Measurements from ENCODE around the gene WIPF1. TPM values are rescaled to one million over a fixed set of nuclear protein-coding genes. Genes with fewer than 3 reads are reported as not detected.
A peak's percentile ranks its signal among the peaks of the same experiment; 100 is the strongest.

Gene WIPF1
- polyA plus RNA-seq, 1 of the 3 experiments (the other 2 are of a cell fraction), result 56.7 TPM

DNA sequence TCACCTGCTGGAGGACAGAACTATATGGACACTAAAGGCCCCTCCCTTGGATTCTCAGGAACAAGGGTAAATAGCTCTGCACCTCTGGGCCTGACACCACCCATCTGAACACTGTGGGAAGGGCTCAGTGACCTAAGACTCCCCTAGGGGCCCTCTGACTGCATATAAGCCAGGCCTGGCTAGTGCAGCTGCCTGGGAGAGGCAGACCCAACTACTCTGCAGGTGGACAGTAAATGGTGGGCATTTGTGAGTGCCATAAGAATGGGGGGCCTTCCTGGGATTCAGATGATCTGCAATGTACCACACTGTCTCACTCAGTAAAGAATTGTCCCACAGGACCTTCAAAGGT is 11.2 kb upstream of the WIPF1 start (continued):
- TF ChIP-seq POLR2AphosphoS5 (IDR thresholded peaks at IDR 0.05; ENCODE audit: low read depth, low read length), result no peak

DNA sequence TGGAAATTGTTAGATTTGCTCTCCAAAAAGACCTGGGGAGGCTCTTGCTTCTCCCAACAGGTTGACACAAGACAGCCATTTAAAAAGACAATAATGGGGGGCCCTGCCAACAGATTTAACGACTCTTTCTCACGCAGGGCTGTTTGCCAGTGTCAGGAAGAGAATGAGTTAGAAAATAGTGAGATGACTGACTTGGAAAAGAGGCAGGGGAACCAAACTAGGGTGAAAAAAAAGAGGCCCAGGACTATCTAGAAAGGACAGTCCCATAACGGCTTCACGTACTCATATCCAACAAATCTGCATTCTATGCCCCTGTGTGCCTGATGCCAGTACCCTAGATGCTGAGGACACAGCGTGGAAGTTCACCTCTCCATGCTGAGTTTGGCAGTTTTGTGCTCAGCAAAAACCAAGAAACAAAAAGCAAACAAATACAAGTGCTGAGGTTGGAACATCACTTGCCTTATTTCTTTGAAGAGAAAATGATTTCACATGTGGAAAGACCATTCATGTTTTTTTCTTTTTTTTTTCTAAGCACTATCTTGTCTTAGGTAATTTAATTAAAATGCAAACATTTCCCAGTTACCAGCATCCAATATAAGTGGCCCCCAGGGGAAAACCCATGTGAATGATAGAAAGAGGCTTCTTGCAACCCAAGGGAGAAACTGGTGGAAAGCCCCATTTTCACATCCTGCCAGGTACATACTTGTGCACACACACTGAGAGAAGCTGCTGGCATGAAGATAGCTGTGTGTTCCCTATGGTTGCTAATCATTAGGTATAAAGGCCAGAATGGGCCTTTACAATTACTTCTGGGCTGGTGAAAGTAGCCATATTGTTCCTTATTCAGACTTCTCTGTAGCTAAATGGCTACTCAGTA is 10.6 kb upstream of the WIPF1 start:
- TF ChIP-seq RCOR1 (IDR thresholded peaks at IDR 0.05; ENCODE audit: low read length) (peak; percentile 75), EP300 (IDR thresholded peaks at IDR 0.05; ENCODE audit: borderline replicate concordance in 1 of 2, low read depth in 1 of 2, low read length in 1 of 2) (peak in 1 of 2 experiments; percentile 68; a peak in 2 of 4 replicates), TCF12 (IDR thresholded peaks at IDR 0.05) (no peak), GATA2 (CRISPR knock-in tag; IDR thresholded peaks at IDR 0.05) (peak; percentile 62)
- Histone ChIP-seq H3K9me2 (no peaks in the 10 kb centered on the region), H3K4me2 (no peak overlapping the region), H3K79me2 (ENCODE audit: insufficient read depth) (peaks cover 25% of the 10 kb centered on the region), H2AFZ (ENCODE audit: low read depth) (no peak overlapping the region), H3K36me3 (replicated peaks in 1 of 2; ENCODE audit: control insufficient read depth in 1 of 2, insufficient read depth in 2 of 2, low read length in 1 of 2) (peaks cover 6 to 11% of the 10 kb centered on the region in 2 experiments), H3K4me3 (ENCODE audit: low read depth in 2 of 2, low read length in 1 of 2) (no peak overlapping the region), H3K9ac (no peak overlapping the region), H3K9me3 (no peaks in the 10 kb centered on the region), H3K4me1 (ENCODE audit: control insufficient read depth in 1 of 2, insufficient read depth in 2 of 2, low read depth in 1 of 2, low read length in 1 of 2) (peaks cover 12 to 50% of the 10 kb centered on the region in 2 experiments), H3K27ac (ENCODE audit: low read depth in 2 of 2, low read length in 1 of 2) (peak overlapping the region in 1 of 2 experiments; percentile 91; a peak in 2 of 4 replicates), H3F3A (replicated peaks; ENCODE audit: insufficient read depth) (peaks cover 25% of the 10 kb centered on the region), H4K20me1 (ENCODE audit: insufficient read depth) (0 out of 2 replicates have a peak, but pooled peaks cover 7% of the 10 kb centered on the region), H3K27me3 (ENCODE audit: insufficient read depth) (no peaks in the 10 kb centered on the region)
- ChIA-PET POLR2A (no interaction called here), CTCF (interaction anchor here (0.9 to 4.4 kb wide), 4 partner anchors 30 to 89 kb away, joined by 3 to 23 read pairs (median 3); no protein-coding TSS in a partner anchor)
- DNase-seq, result peak; percentile 46
- WGBS (ENCODE audit: low lambda C conversion rate), result 85% methylated on average over 5 of the region's 5 CpGs

- peaks cover 12 to 56% of the 10 kb centered on the region in 2 experiments for H3K4me1 ChIP-seq (ENCODE audit: control insufficient read depth in 1 of 2, insufficient read depth in 2 of 2, low read depth in 1 of 2, low read length in 1 of 2)
- peaks cover 5 to 6% of the 10 kb centered on the region in 2 experiments for H3K36me3 ChIP-seq (replicated peaks in 1 of 2; ENCODE audit: control insufficient read depth in 1 of 2, insufficient read depth in 2 of 2, low read length in 1 of 2)
- H3K9me2 ChIP-seq, result no peaks in the 10 kb centered on the region
- 0 out of 2 replicates have a peak, but pooled peaks cover 7% of the 10 kb centered on the region for H4K20me1 ChIP-seq (ENCODE audit: insufficient read depth)
- H3F3A ChIP-seq (replicated peaks; ENCODE audit: insufficient read depth), result peaks cover 27% of the 10 kb centered on the region
- DNase-seq, result no peak
- no peak overlapping the region for H3K9ac ChIP-seq
- H3K4me2 ChIP-seq, result no peak overlapping the region
- peaks cover 19% of the 10 kb centered on the region for H3K79me2 ChIP-seq (ENCODE audit: insufficient read depth)
- peak overlapping the region; percentile 82 to 91; a peak in 3 of 4 replicates for H3K27ac ChIP-seq (ENCODE audit: low read depth in 2 of 2, low read length in 1 of 2)
- H3K9me3 ChIP-seq, result no peaks in the 10 kb centered on the region
- 86% methylated on average over 3 of the region's 3 CpGs for WGBS (ENCODE audit: low lambda C conversion rate)
- H3K27me3 ChIP-seq (ENCODE audit: insufficient read depth), result no peaks in the 10 kb centered on the region
- no peak overlapping the region for H3K4me3 ChIP-seq (ENCODE audit: low read depth in 2 of 2, low read length in 1 of 2)
- CTCF ChIA-PET, result interaction anchor here (0.9 to 4.4 kb wide), 3 partner anchors 30 to 90 kb away, joined by 3 to 23 read pairs (median 3); no protein-coding TSS in a partner anchor
- TF ChIP-seq POLR2AphosphoS5 (IDR thresholded peaks at IDR 0.05; ENCODE audit: low read depth, low read length), result no peak
- TF ChIP-seq, protein P1, sequence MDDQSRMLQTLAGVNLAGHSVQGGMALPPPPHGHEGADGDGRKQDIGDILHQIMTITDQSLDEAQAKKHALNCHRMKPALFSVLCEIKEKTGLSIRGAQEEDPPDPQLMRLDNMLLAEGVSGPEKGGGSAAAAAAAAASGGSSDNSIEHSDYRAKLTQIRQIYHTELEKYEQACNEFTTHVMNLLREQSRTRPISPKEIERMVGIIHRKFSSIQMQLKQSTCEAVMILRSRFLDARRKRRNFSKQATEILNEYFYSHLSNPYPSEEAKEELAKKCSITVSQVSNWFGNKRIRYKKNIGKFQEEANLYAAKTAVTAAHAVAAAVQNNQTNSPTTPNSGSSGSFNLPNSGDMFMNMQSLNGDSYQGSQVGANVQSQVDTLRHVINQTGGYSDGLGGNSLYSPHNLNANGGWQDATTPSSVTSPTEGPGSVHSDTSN (IDR thresholded peaks at IDR 0.05), result no peak
- no peak for TF ChIP-seq RAD21 (IDR thresholded peaks at IDR 0.05; ENCODE audit: low read length)
- TF ChIP-seq MEF2A (IDR thresholded peaks at IDR 0.05; ENCODE audit: borderline replicate concordance, low read depth), result no peak
- no peak for TF ChIP-seq RFX5 (IDR thresholded peaks at IDR 0.05; ENCODE audit: low read length)
- no peak for TF ChIP-seq TCF12 (IDR thresholded peaks at IDR 0.05)
- no peak for TF ChIP-seq CHD2 (IDR thresholded peaks at IDR 0.05; ENCODE audit: low read length, partially characterized antibody)
- no peak for TF ChIP-seq YY1 (IDR thresholded peaks at IDR 0.05; ENCODE audit: low read depth)
- TF ChIP-seq, protein P2, sequence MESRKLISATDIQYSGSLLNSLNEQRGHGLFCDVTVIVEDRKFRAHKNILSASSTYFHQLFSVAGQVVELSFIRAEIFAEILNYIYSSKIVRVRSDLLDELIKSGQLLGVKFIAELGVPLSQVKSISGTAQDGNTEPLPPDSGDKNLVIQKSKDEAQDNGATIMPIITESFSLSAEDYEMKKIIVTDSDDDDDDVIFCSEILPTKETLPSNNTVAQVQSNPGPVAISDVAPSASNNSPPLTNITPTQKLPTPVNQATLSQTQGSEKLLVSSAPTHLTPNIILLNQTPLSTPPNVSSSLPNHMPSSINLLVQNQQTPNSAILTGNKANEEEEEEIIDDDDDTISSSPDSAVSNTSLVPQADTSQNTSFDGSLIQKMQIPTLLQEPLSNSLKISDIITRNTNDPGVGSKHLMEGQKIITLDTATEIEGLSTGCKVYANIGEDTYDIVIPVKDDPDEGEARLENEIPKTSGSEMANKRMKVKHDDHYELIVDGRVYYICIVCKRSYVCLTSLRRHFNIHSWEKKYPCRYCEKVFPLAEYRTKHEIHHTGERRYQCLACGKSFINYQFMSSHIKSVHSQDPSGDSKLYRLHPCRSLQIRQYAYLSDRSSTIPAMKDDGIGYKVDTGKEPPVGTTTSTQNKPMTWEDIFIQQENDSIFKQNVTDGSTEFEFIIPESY (IDR thresholded peaks at IDR 0.05; ENCODE audit: borderline replicate concordance, low read depth), result no peak
- TF ChIP-seq FOXM1 (IDR thresholded peaks at IDR 0.05; ENCODE audit: low read depth), result no peak
- TF ChIP-seq FOXJ3 (CRISPR knock-in tag; IDR thresholded peaks at IDR 0.05), result no peak
- TF ChIP-seq EZH2phosphoT487 (IDR thresholded peaks at IDR 0.05; ENCODE audit: borderline replicate concordance, low read depth), result no peak
- no peak for TF ChIP-seq MAX (IDR thresholded peaks at IDR 0.05; ENCODE audit: low read depth)
- no peak for TF ChIP-seq NRF1 (IDR thresholded peaks at IDR 0.05; ENCODE audit: low read depth, low read length)
- TF ChIP-seq NFIC (IDR thresholded peaks at IDR 0.05; ENCODE audit: borderline replicate concordance), result no peak
- TF ChIP-seq JUND (IDR thresholded peaks at IDR 0.05), result no peak
- TF ChIP-seq FOSL2 (IDR thresholded peaks at IDR 0.05; ENCODE audit: borderline replicate concordance, low read depth), result no peak
- POLR2A ChIA-PET, result no interaction called here
- H2AFZ ChIP-seq (ENCODE audit: low read depth), result no peak overlapping the region
Observed at GRCh38 chr2:174607584-174607983, 10.0 kb upstream of the WIPF1 start.
